ENCODE data around the gene CARD11.

DNA sequence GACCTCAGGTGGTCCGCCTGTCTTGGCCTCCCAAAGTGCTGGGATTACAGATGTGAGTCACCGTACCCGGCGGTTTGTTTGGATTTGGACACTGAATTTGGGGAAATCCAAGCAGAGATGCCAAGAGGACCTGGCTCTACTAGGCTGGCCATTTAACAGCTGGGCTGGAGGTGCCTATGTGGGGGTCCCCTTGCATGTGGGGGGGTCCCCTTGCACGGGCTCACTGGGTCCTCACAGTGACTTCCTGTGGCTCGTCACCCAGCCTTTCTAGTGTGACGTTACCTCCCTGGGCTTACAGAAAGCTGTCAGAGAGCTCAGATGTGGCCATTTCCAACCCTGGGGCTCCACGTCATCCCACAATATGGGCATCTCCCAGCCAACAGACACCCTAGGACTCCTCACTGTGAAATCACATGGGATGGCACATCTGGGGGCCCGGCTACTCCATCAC is 150.2 kb downstream of the CARD11 start:
- TF ChIP-seq, protein P1, sequence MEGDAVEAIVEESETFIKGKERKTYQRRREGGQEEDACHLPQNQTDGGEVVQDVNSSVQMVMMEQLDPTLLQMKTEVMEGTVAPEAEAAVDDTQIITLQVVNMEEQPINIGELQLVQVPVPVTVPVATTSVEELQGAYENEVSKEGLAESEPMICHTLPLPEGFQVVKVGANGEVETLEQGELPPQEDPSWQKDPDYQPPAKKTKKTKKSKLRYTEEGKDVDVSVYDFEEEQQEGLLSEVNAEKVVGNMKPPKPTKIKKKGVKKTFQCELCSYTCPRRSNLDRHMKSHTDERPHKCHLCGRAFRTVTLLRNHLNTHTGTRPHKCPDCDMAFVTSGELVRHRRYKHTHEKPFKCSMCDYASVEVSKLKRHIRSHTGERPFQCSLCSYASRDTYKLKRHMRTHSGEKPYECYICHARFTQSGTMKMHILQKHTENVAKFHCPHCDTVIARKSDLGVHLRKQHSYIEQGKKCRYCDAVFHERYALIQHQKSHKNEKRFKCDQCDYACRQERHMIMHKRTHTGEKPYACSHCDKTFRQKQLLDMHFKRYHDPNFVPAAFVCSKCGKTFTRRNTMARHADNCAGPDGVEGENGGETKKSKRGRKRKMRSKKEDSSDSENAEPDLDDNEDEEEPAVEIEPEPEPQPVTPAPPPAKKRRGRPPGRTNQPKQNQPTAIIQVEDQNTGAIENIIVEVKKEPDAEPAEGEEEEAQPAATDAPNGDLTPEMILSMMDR (IDR thresholded peaks at IDR 0.05) = no peak
- no peak for TF ChIP-seq EP300 (IDR thresholded peaks at IDR 0.05)
- no peak for TF ChIP-seq POLR2A (IDR thresholded peaks at IDR 0.05)

Data from ovary (tissue), 3 donors.